H1 (cell line): ENCODE measurements around the gene PLAU. TPM values are rescaled to one million over a fixed set of nuclear protein-coding genes. Genes with fewer than 3 reads are reported as not detected.

ENCODE experiments used
- CTCF ChIA-PET: fragments of 300-600 bp; sonication (Branson Sonifier 250); formaldehyde crosslinking; loops from one replicate; lab custom pipeline; 2021; ENCODE audit not compliant: partially characterized antibody; lab: Charles Lee
- POLR2A ChIA-PET: fragments of 300-600 bp; sonication (Branson Sonifier 250); formaldehyde crosslinking; loops from one replicate; lab custom pipeline; 2021; ENCODE audit warnings: inconsistent platforms; ENCODE audit not compliant: partially characterized antibody; lab: Charles Lee
- DNase-seq, 2 experiments: peaks; one replicate each; pipeline versions ENCODE4 v3.0.0 to v3.0.0-alpha.2; 2010 to 2022; ENCODE audit warnings: low spot score in 2 of 2, low read depth in 1 of 2, mixed read lengths in 1 of 2
- FAIRE-seq: peaks from 2 replicates; lab custom pipeline; 2011; peaks lifted over from hg19 to GRCh38; lab: Jason Lieb, UNC
- H2AFZ ChIP-seq: 2 replicates; pipeline ENCODE4 v1.8.1; 2012; ENCODE audit warnings: low read length, inconsistent platforms
- H2AK5ac ChIP-seq: 2 replicates; pipeline ENCODE4 v1.6.1; 2013; ENCODE audit warnings: low read depth, low read length
- H2BK120ac ChIP-seq: replicated peaks from 2 replicates; pipeline ENCODE3; 2013; ENCODE audit warnings: low read depth, low read length, inconsistent platforms
- H2BK12ac ChIP-seq: 2 replicates; pipeline ENCODE4 v1.6.1; 2013; ENCODE audit warnings: low read depth, low read length
- H2BK15ac ChIP-seq: 2 replicates; pipeline ENCODE4 v1.6.1; 2013; ENCODE audit warnings: low read length
- H2BK20ac ChIP-seq: 2 replicates; pipeline ENCODE4 v1.6.1; 2013; ENCODE audit warnings: low read length
- H2BK5ac ChIP-seq: 2 replicates; pipeline ENCODE4 v1.6.1; 2013; ENCODE audit warnings: low read depth, low read length
- H3K14ac ChIP-seq: 2 replicates; pipeline ENCODE4 v1.6.1; 2013; ENCODE audit warnings: inconsistent platforms; ENCODE audit not compliant: insufficient read length
- H3K18ac ChIP-seq: 2 replicates; pipeline ENCODE4 v1.6.1; 2013; ENCODE audit warnings: low read length; ENCODE audit errors: extremely low read depth
- H3K23ac ChIP-seq: 2 replicates; pipeline ENCODE4 v1.6.1; 2013; ENCODE audit warnings: inconsistent platforms; ENCODE audit not compliant: insufficient read length
- H3K23me2 ChIP-seq: 2 replicates; pipeline ENCODE4 v1.6.1; 2013; ENCODE audit warnings: low read depth, low read length
- H3K27ac ChIP-seq: 2 replicates; pipeline ENCODE4 v1.6.1; 2011; ENCODE audit warnings: low read depth, low read length, inconsistent platforms
- H3K27me3 ChIP-seq, 4 experiments: replicated peaks in 1 of 4; 1 replicate in 1 of 4; 2 replicates in 3 of 4; pipeline versions ENCODE4 v1.6.1 to v1.8.1; 2011 to 2013; ENCODE audit warnings: low read length in 3 of 4, mild to moderate bottlenecking in 3 of 4, inconsistent platforms in 2 of 4, mixed read lengths in 2 of 4, moderate library complexity in 1 of 4; ENCODE audit not compliant: control insufficient read depth in 3 of 4, insufficient read depth in 3 of 4; ENCODE audit errors: extremely low read depth in 1 of 4
- H3K36me3 ChIP-seq, 4 experiments: 2 replicates each; pipeline versions ENCODE4 v1.6.1 to v1.8.1; 2011 to 2013; ENCODE audit warnings: mild to moderate bottlenecking in 4 of 4, low read length in 3 of 4, moderate library complexity in 2 of 4, control low read depth in 1 of 4, inconsistent platforms in 1 of 4; ENCODE audit not compliant: insufficient read depth in 4 of 4, control insufficient read depth in 2 of 4
- H3K4ac ChIP-seq: replicated peaks from 2 replicates; pipeline ENCODE3; 2013; ENCODE audit warnings: low read length, low read depth, mixed read lengths, inconsistent platforms; ENCODE audit not compliant: insufficient read length
- H3K4me1 ChIP-seq, 4 experiments: replicated peaks in 1 of 4; 1 replicate in 1 of 4; 2 replicates in 3 of 4; pipeline versions ENCODE4 v1.6.1 to v1.8.1; 2011 to 2013; ENCODE audit warnings: low read length in 3 of 4, inconsistent platforms in 2 of 4, mixed read lengths in 1 of 4; ENCODE audit not compliant: insufficient read depth in 4 of 4, control insufficient read depth in 3 of 4
- H3K4me2 ChIP-seq, 2 experiments: 2 replicates each; pipeline versions ENCODE4 v1.6.1 to v1.8.1; 2011 to 2013; ENCODE audit warnings: low read depth in 2 of 2, low read length in 2 of 2, control low read depth in 1 of 2, inconsistent platforms in 1 of 2, mild to moderate bottlenecking in 1 of 2; ENCODE audit not compliant: insufficient read depth in 1 of 2
- H3K4me3 ChIP-seq, 4 experiments: fragments of 200-600, 300-600 bp in 1 of 4; sonication (generic), shearing (Covaris generic), sonication (Bioruptor Twin) in 1 of 4; 2 replicates each; pipeline versions ENCODE4 v1.5.1 to v1.8.1; 2011 to 2016; ENCODE audit warnings: low read length in 4 of 4, low read depth in 3 of 4, control low read depth in 2 of 4, inconsistent platforms in 2 of 4, mild to moderate bottlenecking in 2 of 4, mixed read lengths in 1 of 4, moderate library complexity in 1 of 4; ENCODE audit not compliant: insufficient read depth in 2 of 4; ENCODE audit errors: extremely low read depth in 1 of 4
- H3K56ac ChIP-seq: replicated peaks from 2 replicates; pipeline ENCODE3; 2013; ENCODE audit warnings: low read depth, mild to moderate bottlenecking, mixed read lengths, low read length, inconsistent platforms; ENCODE audit not compliant: insufficient read length
- H3K79me1 ChIP-seq: 2 replicates; pipeline ENCODE4 v1.6.1; 2013; ENCODE audit warnings: low read depth, low read length, control low read depth
- H3K79me2 ChIP-seq, 2 experiments: 2 replicates each; pipeline versions ENCODE4 v1.6.1 to v1.8.1; 2012 to 2013; ENCODE audit warnings: low read length in 2 of 2, mild to moderate bottlenecking in 2 of 2, inconsistent platforms in 1 of 2; ENCODE audit not compliant: insufficient read depth in 2 of 2, control insufficient read depth in 1 of 2
- H3K9ac ChIP-seq, 4 experiments: replicated peaks in 1 of 4; 1 replicate in 1 of 4; 2 replicates in 3 of 4; pipeline versions ENCODE4 v1.6.1 to v1.8.1; 2011 to 2013; ENCODE audit warnings: low read depth in 3 of 4, low read length in 3 of 4, control low read depth in 2 of 4, mild to moderate bottlenecking in 2 of 4, moderate library complexity in 2 of 4, inconsistent platforms in 1 of 4; ENCODE audit errors: extremely low read depth in 1 of 4
- H3K9me3 ChIP-seq, 2 experiments: 2 replicates each; pipeline versions ENCODE4 v1.6.1 to v1.8.1; 2012 to 2013; ENCODE audit warnings: mild to moderate bottlenecking in 2 of 2, moderate library complexity in 2 of 2, control low read depth in 1 of 2, inconsistent platforms in 1 of 2, low read depth in 1 of 2, low read length in 1 of 2, mixed read lengths in 1 of 2; ENCODE audit not compliant: insufficient read depth in 2 of 2
- H4K20me1 ChIP-seq, 2 experiments: replicated peaks in 1 of 2; 2 replicates each; pipeline versions ENCODE3 to v1.8.1; 2011 to 2013; ENCODE audit warnings: inconsistent platforms in 2 of 2, low read length in 2 of 2, mild to moderate bottlenecking in 1 of 2; ENCODE audit not compliant: insufficient read depth in 2 of 2, control insufficient read depth in 1 of 2
- H4K5ac ChIP-seq: 2 replicates; pipeline ENCODE4 v1.6.1; 2013; ENCODE audit warnings: low read length, low read depth, mixed read lengths, inconsistent platforms; ENCODE audit not compliant: insufficient read length
- H4K8ac ChIP-seq: 2 replicates; pipeline ENCODE4 v1.8.0; 2013; ENCODE audit warnings: mild to moderate bottlenecking, moderate library complexity, low read length, inconsistent platforms; ENCODE audit not compliant: insufficient read depth; ENCODE audit errors: extremely low read depth
- H4K91ac ChIP-seq: replicated peaks from 2 replicates; pipeline ENCODE3; 2013; ENCODE audit warnings: low read length, mixed read lengths, inconsistent platforms; ENCODE audit not compliant: insufficient read length
- ATF2 ChIP-seq: IDR thresholded peaks from 2 replicates; pipeline ENCODE4 v1.6.1; 2012; ENCODE audit warnings: low read length, inconsistent platforms
- CHD1 ChIP-seq: IDR thresholded peaks from 2 replicates; pipeline ENCODE4 v1.6.1; 2012; ENCODE audit warnings: low read depth, low read length, improper control_type of control experiment
- CTCF ChIP-seq, 3 experiments: IDR thresholded peaks; 1 replicate in 2 of 3; 2 replicates in 1 of 3; pipeline versions ENCODE4 v1.5.1 to v1.6.1; 2011; ENCODE audit warnings: low read length in 3 of 3, mild to moderate bottlenecking in 3 of 3, inconsistent platforms in 2 of 3, low read depth in 1 of 3, moderate library complexity in 1 of 3; ENCODE audit not compliant: insufficient read depth in 1 of 3; ENCODE audit errors: control extremely low read depth in 1 of 3
- KDM5A ChIP-seq: fragments of 200-600 bp; IDR thresholded peaks from 2 replicates; pipeline ENCODE4 v1.7.1; 2012; ENCODE audit warnings: mild to moderate bottlenecking, low read length, inconsistent platforms, mixed read lengths
- NRF1 ChIP-seq: IDR thresholded peaks from 2 replicates; pipeline ENCODE4 v1.6.1; 2011; ENCODE audit warnings: mild to moderate bottlenecking, low read depth, low read length, improper control_type of control experiment
- RFX5 ChIP-seq: IDR thresholded peaks from 2 replicates; pipeline ENCODE4 v1.6.1; 2011; ENCODE audit warnings: low read depth, low read length, improper control_type of control experiment, borderline replicate concordance
- SIN3A ChIP-seq, 2 experiments: IDR thresholded peaks in 1 of 2; conservative IDR thresholded peaks in 1 of 2; 2 replicates each; pipeline ENCODE4 v1.6.1; 2011 to 2012; ENCODE audit warnings: low read length in 2 of 2, improper control_type of control experiment in 1 of 2, low read depth in 1 of 2, mild to moderate bottlenecking in 1 of 2
- WGBS, 2 experiments: shearing (Covaris generic) in 1 of 2; methylation state at CpG; one replicate each; pipeline versions ENCODE4 v1.1.6 to v1.1.7; 2013 to 2015; ENCODE audit warnings: low lambda C conversion rate in 2 of 2, mixed read lengths in 2 of 2, inconsistent platforms in 1 of 2, low coverage in 1 of 2, missing lambda C conversion rate in 1 of 2; ENCODE audit not compliant: insufficient replicate concordance in 2 of 2, insufficient coverage in 1 of 2, insufficient read length in 1 of 2; ENCODE audit errors: extremely low coverage in 1 of 2, missing lambda C conversion rate in 1 of 2; 5-methylcytosine and 5-hydroxymethylcytosine counted together
- polyA plus RNA-seq, 7 experiments: library from polyadenylated mRNA; depleted of rRNA in 3 of 7; stranded (reverse) in 5 of 7; unstranded in 2 of 7; fragments of >200 nt in 5 of 7; fragments of 200-250 nt in 2 of 7; gene quantifications; 1 replicate in 5 of 7; 2 replicates in 1 of 7; 4 replicates in 1 of 7; pipeline versions ENCODE4 v1.2.1 to v1.2.3, GENCODE V29; 2011 to 2013; ENCODE audit warnings: missing spikeins in 2 of 7, mixed read lengths in 2 of 7
- total RNA-seq: library from RNA; stranded (reverse); fragmentation: NEBNext Ultra II Directional; extraction: Animal tissue kit (Norgen Biotek cat#: 25700); gene quantifications from 2 replicates; pipeline ENCODE4 v1.2.1, GENCODE V29; 2021

Gene PLAU
- total and polyA plus RNA-seq, 2 of the 8 experiments (the other 6 are each of a cell fraction or from before 2014, with no cell fraction given), result 16.2 to 26.1 TPM

DNA sequence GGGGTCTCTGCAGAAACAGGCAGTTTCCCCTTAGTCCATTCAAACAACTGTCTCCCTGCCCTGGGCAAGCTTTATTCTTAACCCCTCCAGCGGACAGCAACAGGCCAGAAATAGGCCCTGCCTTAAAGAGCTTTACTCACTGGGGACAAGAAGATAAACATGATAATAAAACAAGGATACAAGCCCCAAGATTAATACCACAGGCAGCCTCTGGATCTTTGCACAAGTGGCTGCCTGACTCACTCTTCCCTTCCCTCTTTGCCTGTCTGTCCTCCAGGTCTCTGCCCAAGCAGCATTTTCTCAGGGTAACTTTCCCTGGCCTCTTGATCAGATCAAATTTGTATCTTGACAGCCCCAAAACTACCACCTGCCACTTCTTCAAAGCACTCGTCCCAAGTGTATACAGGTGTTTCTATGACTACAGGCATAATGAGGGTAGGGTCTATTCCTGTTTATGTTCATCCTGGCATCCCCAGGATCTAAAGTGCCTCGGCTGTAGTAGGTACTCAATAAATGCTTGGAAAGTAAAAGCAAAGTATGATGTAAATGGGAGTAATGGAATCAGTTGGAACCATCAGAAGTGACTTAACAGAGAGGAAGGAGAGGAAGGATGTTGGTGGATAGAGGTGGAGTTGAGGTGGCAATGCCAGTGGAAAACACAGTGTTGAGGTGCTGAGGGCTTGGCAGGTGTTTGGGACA lies 29.6 kb upstream of the PLAU start:
- Histone ChIP-seq H3K79me2 (no peaks in the 10 kb centered on the region), H2BK20ac (no peak overlapping the region), H3K56ac (no peak overlapping the region), H2BK15ac (0 out of 2 replicates have a peak overlapping the region, but pooled peaks have one; percentile 13), H2AFZ (no peak overlapping the region), H2AK5ac (no peak overlapping the region), H3K4me2 (no peak overlapping the region)
- CTCF ChIA-PET, result interaction anchor here (0.9 to 27.0 kb wide), 10 partner anchors 8 to 146 kb away, joined by 3 to 681 read pairs (median 12); no protein-coding TSS in a partner anchor
- no peak for TF ChIP-seq CTCF (IDR thresholded peaks at IDR 0.05; ENCODE audit: control extremely low read depth in 1 of 3, insufficient read depth in 1 of 3, low read depth in 1 of 3, low read length in 3 of 3)
- no peak for TF ChIP-seq NRF1
- no peak for TF ChIP-seq KDM5A
- no peak for TF ChIP-seq SIN3A (conservative IDR thresholded peaks at IDR 0.05 in 1 of 2, IDR thresholded peaks at IDR 0.05 in 1 of 2; ENCODE audit: low read depth in 1 of 2, low read length in 2 of 2)
- no peak for TF ChIP-seq ATF2
- TF ChIP-seq RFX5, result no peak
- no peak for TF ChIP-seq CHD1
- TF ChIP-seq, all 59 proteins: peak for 0
- POLR2A ChIA-PET, result no interaction called here
- H3K27ac ChIP-seq, result no peak overlapping the region
- H4K91ac ChIP-seq, result no peak overlapping the region
- no peak overlapping the region for H3K9ac ChIP-seq
- H2BK12ac ChIP-seq, result no peak overlapping the region
- no peak overlapping the region for H3K4me3 ChIP-seq
- DNase-seq, result no peak
- H4K8ac ChIP-seq, result no peak overlapping the region
- H3K4ac ChIP-seq, result no peak overlapping the region
- H3K14ac ChIP-seq, result no peak overlapping the region
- H3K27me3 ChIP-seq, result no peaks in the 10 kb centered on the region
- no peaks in the 10 kb centered on the region for H4K20me1 ChIP-seq
- peaks cover under 1 to 3% (median 2%) of the 10 kb centered on the region in 4 experiments; a peak in 4 of 7 replicates for H3K4me1 ChIP-seq
- H3K9me3 ChIP-seq, result no peaks in the 10 kb centered on the region
- FAIRE-seq, result no peak
- H2BK5ac ChIP-seq, result no peak overlapping the region
- H3K79me1 ChIP-seq, result no peaks in the 10 kb centered on the region
- H2BK120ac ChIP-seq, result no peak overlapping the region
- no peak overlapping the region for H3K23ac ChIP-seq
- 81% methylated on average over 3 of the region's 3 CpGs; no CpG with 5 or more reads in 1 of the 2 experiments for WGBS, 2 experiments
- H3K36me3 ChIP-seq, result no peaks in the 10 kb centered on the region
- H3K18ac ChIP-seq, result no peak overlapping the region
- no peaks in the 10 kb centered on the region for H3K23me2 ChIP-seq
- H4K5ac ChIP-seq, result no peak overlapping the region
